GM23338 (cell line): ENCODE data around the gene SCO2. TPM values are rescaled to one million over a fixed set of nuclear protein-coding genes. Genes with fewer than 3 reads are reported as not detected.

Experiments
- EZH2 ChIP-seq: fragments of 200-600 bp; sonication (generic); IDR thresholded peaks from one replicate; pipeline ENCODE4 v1.8.0; 2017; ENCODE audit warnings: antibody characterized with exemption, mild to moderate bottlenecking, low read depth; ENCODE audit not compliant: unreplicated experiment
- JUNB ChIP-seq: IDR thresholded peaks from one replicate; pipeline ENCODE4 v1.6.1; 2016; ENCODE audit warnings: antibody characterized with exemption; ENCODE audit not compliant: unreplicated experiment
- NANOG ChIP-seq: IDR thresholded peaks from 2 replicates; pipeline ENCODE4 v1.6.1; 2016; ENCODE audit warnings: antibody characterized with exemption, borderline replicate concordance
- STAT1 ChIP-seq: IDR thresholded peaks from one replicate; pipeline ENCODE4 v1.6.1; 2016; ENCODE audit warnings: antibody characterized with exemption; ENCODE audit not compliant: unreplicated experiment
- polyA plus RNA-seq: library from polyadenylated mRNA; unstranded; fragments of >200 nt; fragmentation: Nextera tagmentation; extraction: Ambion mirVana; gene quantifications from 2 replicates; pipeline ENCODE4 v1.2.1, GENCODE V29; 2016
- total RNA-seq: library from RNA; depleted of rRNA; stranded (reverse); fragments of >200 nt; shearing (Covaris generic); gene quantifications from 2 replicates; pipeline ENCODE4 v1.2.3, GENCODE V29; 2014
- TF ChIP-seq, protein P1 (sequence below): IDR thresholded peaks from 2 replicates; pipeline ENCODE4 v1.6.1; 2016; ENCODE audit warnings: antibody characterized with exemption
- TF ChIP-seq, protein P2 (sequence below): fragments of 250-450 bp; sonication (Bioruptor Pico); IDR thresholded peaks from 2 replicates; pipeline ENCODE4 v1.5.0; 2020; ENCODE audit warnings: mild to moderate bottlenecking, moderate library complexity

SCO2 gene
- total and polyA plus RNA-seq, 2 experiments from 2014 or later: 2.6 to 4.9 TPM

DNA sequence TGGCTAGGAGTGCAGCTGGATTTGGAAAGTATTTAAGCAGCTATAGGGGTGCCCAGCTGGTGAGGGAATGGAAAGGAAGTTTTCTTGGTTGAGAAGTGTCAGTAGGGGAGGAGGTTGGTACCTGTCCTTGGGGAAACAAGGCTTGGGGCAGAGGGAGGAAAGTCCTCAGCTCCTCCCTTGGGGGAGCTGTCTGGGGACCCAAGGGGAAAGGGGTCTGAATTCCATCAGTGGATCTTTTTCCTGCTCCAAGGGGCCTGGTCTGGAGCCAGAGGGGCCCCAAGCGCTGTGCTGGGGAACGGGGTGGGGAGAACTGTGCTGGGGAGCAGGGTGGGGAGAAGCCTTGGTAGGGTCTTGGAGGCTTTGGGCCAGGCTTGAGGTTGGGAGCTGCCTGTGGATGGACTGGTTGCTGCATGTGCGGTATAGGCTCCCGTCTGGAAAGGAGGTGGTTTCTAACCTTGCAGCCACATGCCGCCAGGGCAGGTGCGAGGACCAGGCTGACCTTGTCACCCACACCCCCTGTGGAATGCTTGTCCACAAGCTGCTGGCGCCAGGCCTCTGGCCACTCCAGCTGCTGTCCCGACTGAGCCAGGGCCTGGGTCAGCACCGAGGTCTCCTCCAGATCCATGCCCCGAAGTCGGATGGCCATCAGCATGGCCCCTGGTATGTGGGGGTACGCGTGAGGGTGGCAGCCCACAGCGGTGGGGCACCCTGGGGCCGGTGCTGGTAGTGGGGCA lies 3.5 kb upstream of the SCO2 start (continued):
- TF ChIP-seq, protein P1, sequence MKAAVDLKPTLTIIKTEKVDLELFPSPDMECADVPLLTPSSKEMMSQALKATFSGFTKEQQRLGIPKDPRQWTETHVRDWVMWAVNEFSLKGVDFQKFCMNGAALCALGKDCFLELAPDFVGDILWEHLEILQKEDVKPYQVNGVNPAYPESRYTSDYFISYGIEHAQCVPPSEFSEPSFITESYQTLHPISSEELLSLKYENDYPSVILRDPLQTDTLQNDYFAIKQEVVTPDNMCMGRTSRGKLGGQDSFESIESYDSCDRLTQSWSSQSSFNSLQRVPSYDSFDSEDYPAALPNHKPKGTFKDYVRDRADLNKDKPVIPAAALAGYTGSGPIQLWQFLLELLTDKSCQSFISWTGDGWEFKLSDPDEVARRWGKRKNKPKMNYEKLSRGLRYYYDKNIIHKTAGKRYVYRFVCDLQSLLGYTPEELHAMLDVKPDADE: no peak
- TF ChIP-seq JUNB: no peak
- no peak for TF ChIP-seq STAT1
- TF ChIP-seq EZH2: no peak
- TF ChIP-seq, protein P2, sequence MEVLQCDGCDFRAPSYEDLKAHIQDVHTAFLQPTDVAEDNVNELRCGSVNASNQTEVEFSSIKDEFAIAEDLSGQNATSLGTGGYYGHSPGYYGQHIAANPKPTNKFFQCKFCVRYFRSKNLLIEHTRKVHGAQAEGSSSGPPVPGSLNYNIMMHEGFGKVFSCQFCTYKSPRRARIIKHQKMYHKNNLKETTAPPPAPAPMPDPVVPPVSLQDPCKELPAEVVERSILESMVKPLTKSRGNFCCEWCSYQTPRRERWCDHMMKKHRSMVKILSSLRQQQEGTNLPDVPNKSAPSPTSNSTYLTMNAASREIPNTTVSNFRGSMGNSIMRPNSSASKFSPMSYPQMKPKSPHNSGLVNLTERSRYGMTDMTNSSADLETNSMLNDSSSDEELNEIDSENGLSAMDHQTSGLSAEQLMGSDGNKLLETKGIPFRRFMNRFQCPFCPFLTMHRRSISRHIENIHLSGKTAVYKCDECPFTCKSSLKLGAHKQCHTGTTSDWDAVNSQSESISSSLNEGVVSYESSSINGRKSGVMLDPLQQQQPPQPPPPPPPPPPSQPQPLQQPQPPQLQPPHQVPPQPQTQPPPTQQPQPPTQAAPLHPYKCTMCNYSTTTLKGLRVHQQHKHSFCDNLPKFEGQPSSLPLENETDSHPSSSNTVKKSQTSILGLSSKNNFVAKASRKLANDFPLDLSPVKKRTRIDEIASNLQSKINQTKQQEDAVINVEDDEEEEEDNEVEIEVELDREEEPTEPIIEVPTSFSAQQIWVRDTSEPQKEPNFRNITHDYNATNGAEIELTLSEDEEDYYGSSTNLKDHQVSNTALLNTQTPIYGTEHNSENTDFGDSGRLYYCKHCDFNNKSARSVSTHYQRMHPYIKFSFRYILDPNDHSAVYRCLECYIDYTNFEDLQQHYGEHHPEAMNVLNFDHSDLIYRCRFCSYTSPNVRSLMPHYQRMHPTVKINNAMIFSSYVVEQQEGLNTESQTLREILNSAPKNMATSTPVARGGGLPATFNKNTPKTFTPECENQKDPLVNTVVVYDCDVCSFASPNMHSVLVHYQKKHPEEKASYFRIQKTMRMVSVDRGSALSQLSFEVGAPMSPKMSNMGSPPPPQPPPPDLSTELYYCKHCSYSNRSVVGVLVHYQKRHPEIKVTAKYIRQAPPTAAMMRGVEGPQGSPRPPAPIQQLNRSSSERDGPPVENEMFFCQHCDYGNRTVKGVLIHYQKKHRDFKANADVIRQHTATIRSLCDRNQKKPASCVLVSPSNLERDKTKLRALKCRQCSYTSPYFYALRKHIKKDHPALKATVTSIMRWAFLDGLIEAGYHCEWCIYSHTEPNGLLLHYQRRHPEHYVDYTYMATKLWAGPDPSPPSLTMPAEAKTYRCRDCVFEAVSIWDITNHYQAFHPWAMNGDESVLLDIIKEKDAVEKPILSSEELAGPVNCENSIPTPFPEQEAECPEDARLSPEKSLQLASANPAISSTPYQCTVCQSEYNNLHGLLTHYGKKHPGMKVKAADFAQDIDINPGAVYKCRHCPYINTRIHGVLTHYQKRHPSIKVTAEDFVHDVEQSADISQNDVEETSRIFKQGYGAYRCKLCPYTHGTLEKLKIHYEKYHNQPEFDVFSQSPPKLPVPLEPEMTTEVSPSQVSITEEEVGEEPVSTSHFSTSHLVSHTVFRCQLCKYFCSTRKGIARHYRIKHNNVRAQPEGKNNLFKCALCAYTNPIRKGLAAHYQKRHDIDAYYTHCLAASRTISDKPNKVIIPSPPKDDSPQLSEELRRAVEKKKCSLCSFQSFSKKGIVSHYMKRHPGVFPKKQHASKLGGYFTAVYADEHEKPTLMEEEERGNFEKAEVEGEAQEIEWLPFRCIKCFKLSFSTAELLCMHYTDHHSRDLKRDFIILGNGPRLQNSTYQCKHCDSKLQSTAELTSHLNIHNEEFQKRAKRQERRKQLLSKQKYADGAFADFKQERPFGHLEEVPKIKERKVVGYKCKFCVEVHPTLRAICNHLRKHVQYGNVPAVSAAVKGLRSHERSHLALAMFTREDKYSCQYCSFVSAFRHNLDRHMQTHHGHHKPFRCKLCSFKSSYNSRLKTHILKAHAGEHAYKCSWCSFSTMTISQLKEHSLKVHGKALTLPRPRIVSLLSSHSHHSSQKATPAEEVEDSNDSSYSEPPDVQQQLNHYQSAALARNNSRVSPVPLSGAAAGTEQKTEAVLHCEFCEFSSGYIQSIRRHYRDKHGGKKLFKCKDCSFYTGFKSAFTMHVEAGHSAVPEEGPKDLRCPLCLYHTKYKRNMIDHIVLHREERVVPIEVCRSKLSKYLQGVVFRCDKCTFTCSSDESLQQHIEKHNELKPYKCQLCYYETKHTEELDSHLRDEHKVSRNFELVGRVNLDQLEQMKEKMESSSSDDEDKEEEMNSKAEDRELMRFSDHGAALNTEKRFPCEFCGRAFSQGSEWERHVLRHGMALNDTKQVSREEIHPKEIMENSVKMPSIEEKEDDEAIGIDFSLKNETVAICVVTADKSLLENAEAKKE (CRISPR knock-in tag): no peak
- TF ChIP-seq NANOG: no peak
